HCT116 (cell line): ENCODE measurements around the gene SALL3. TPM values are rescaled to one million over a fixed set of nuclear protein-coding genes. Genes with fewer than 3 reads are reported as not detected.

Experiments used
- ATAC-seq: fragments of 200-7000 bp; cut with Tn5 transposase; 2 replicates; pipeline ENCODE4 v1.9.1; 2020; ENCODE audit warnings: mild to moderate bottlenecking, moderate library complexity
- BruUV-seq: library from RNA; stranded (reverse); fragments of 400-500 nt; replicated peaks from 2 replicates; lab custom pipeline; 2021; lab: Mats Ljungman, UMichigan
- CTCF ChIA-PET: fragments of 300-600 bp; sonication (Branson Sonifier 250); formaldehyde crosslinking; loops from one replicate; lab custom pipeline; 2021; ENCODE audit warnings: antibody characterized with exemption; lab: Charles Lee
- POLR2A ChIA-PET: fragments of 300-600, 350-600 bp; sonication (Branson Sonifier 250); formaldehyde crosslinking; loops from one replicate; lab custom pipeline; 2021; ENCODE audit warnings: antibody characterized with exemption; lab: Charles Lee
- RAD21 ChIA-PET, 2 experiments: fragments of 300-600 bp; sonication (Branson Sonifier 250); formaldehyde crosslinking; loops; one replicate each; lab custom pipeline; 2023; ENCODE audit warnings: low total read pairs in 2 of 2; ENCODE audit not compliant: uncharacterized antibody in 2 of 2, unreplicated experiment in 2 of 2, low non-redundant PET in 1 of 2; lab: Charles Lee
- DNase-seq: peaks from one replicate; pipeline ENCODE4 v3.0.0-alpha.2; 2010; ENCODE audit warnings: low read depth, low spot score
- H2AFZ ChIP-seq: fragments of 200-600 bp; shearing (Covaris generic), sonication (generic); 2 replicates; pipeline ENCODE4 v1.6.1; 2017; ENCODE audit warnings: low read depth, mixed run types, mixed read lengths, antibody characterized with exemption, low read length; ENCODE audit not compliant: poor library complexity, severe bottlenecking
- H3K27ac ChIP-seq: 2 replicates; pipeline ENCODE4 v1.5.1; 2012; ENCODE audit warnings: low read depth, low read length
- H3K27me3 ChIP-seq: fragments of 200-600 bp; sonication (generic); 2 replicates; pipeline ENCODE4 v1.6.1; 2016; ENCODE audit warnings: mixed run types, low read length, mixed read lengths; ENCODE audit not compliant: insufficient read depth
- H3K36me3 ChIP-seq, 2 experiments: fragments of 200-500 bp in 1 of 2; fragments of 200-600 bp in 1 of 2; sonication (Bioruptor generic) in 1 of 2; sonication (generic) in 1 of 2; 2 replicates each; pipeline versions ENCODE4 v1.5.1 to v1.6.1; 2014 to 2016; ENCODE audit warnings: low read length in 2 of 2, inconsistent platforms in 1 of 2, mixed read lengths in 1 of 2, mixed run types in 1 of 2; ENCODE audit not compliant: insufficient read depth in 2 of 2, control insufficient read depth in 1 of 2
- H3K4me1 ChIP-seq, 2 experiments: fragments of 200-600 bp in 1 of 2; sonication (generic) in 1 of 2; 2 replicates each; pipeline versions ENCODE4 v1.5.1 to v1.6.1; 2012 to 2017; ENCODE audit warnings: low read length in 2 of 2, inconsistent platforms in 1 of 2, mild to moderate bottlenecking in 1 of 2, mixed read lengths in 1 of 2, mixed run types in 1 of 2, moderate library complexity in 1 of 2; ENCODE audit not compliant: insufficient read depth in 2 of 2, control insufficient read depth in 1 of 2
- H3K4me2 ChIP-seq: fragments of 200-600 bp; sonication (generic); 2 replicates; pipeline ENCODE4 v1.6.1; 2017; ENCODE audit warnings: mixed run types, low read length, mixed read lengths
- H3K4me3 ChIP-seq, 2 experiments: fragments of 200-600 bp in 1 of 2; sonication (generic) in 1 of 2; replicated peaks in 1 of 2; 2 replicates each; pipeline ENCODE4 v1.5.1; 2011 to 2016; ENCODE audit warnings: low read length in 2 of 2, control low read depth in 1 of 2, low read depth in 1 of 2, mild to moderate bottlenecking in 1 of 2, mixed read lengths in 1 of 2, mixed run types in 1 of 2
- H3K79me2 ChIP-seq: fragments of 200-600 bp; sonication (generic); 2 replicates; pipeline ENCODE4 v1.6.1; 2017; ENCODE audit warnings: mild to moderate bottlenecking, mixed run types, low read length, moderate library complexity, mixed read lengths; ENCODE audit not compliant: insufficient read depth
- H3K9ac ChIP-seq: fragments of 200-600 bp; sonication (generic); 2 replicates; pipeline ENCODE4 v1.6.1; 2016; ENCODE audit warnings: low read length, mixed read lengths
- H3K9me2 ChIP-seq: fragments of 200-600 bp; sonication (generic), shearing (Covaris generic); 2 replicates; pipeline ENCODE4 v1.6.1; 2017; ENCODE audit warnings: mixed run types, mild to moderate bottlenecking, moderate library complexity; ENCODE audit not compliant: insufficient read depth
- H3K9me3 ChIP-seq, 2 experiments: fragments of 200-500 bp in 1 of 2; fragments of 200-600 bp in 1 of 2; sonication (Bioruptor generic) in 1 of 2; sonication (generic) in 1 of 2; 2 replicates each; pipeline ENCODE4 v1.6.1; 2014 to 2017; ENCODE audit warnings: low read length in 2 of 2, mixed read lengths in 2 of 2, inconsistent platforms in 1 of 2, low read depth in 1 of 2, mild to moderate bottlenecking in 1 of 2, mixed run types in 1 of 2, moderate library complexity in 1 of 2; ENCODE audit not compliant: control insufficient read depth in 1 of 2, insufficient read depth in 1 of 2
- H4K20me1 ChIP-seq: fragments of 200-600 bp; sonication (generic), shearing (Covaris generic); 2 replicates; pipeline ENCODE4 v1.6.1; 2017; ENCODE audit warnings: mixed run types, mild to moderate bottlenecking, moderate library complexity; ENCODE audit not compliant: insufficient read depth
- CTCF ChIP-seq, 3 experiments: fragments of 200-600 bp in 1 of 3; sonication (generic) in 1 of 3; IDR thresholded peaks in 2 of 3; conservative IDR thresholded peaks in 1 of 3; 2 replicates each; pipeline ENCODE4 v1.5.1; 2012 to 2017; ENCODE audit warnings: low read depth in 2 of 3, low read length in 2 of 3, antibody characterized with exemption in 1 of 3, borderline replicate concordance in 1 of 3, control low read depth in 1 of 3, mild to moderate bottlenecking in 1 of 3, mixed read lengths in 1 of 3, mixed run types in 1 of 3, moderate library complexity in 1 of 3; ENCODE audit not compliant: insufficient read depth in 1 of 3
- ELF1 ChIP-seq: IDR thresholded peaks from 2 replicates; pipeline ENCODE4 v1.6.1; 2012; ENCODE audit warnings: low read depth, borderline replicate concordance
- EZH2 ChIP-seq: fragments of 200-600 bp; sonication (generic); IDR thresholded peaks from 2 replicates; pipeline ENCODE4 v1.6.1; 2017; ENCODE audit warnings: antibody characterized with exemption, mixed run types
- JUND ChIP-seq: IDR thresholded peaks from 2 replicates; pipeline ENCODE4 v1.6.1; 2012
- POLR2A ChIP-seq: IDR thresholded peaks from 2 replicates; pipeline ENCODE4 v1.7.0; 2011; ENCODE audit warnings: borderline replicate concordance; ENCODE audit not compliant: insufficient read depth, insufficient read length; ENCODE audit errors: extremely low read depth
- RAD21 ChIP-seq: IDR thresholded peaks from 2 replicates; pipeline ENCODE4 v1.6.1; 2012; ENCODE audit warnings: low read depth, mild to moderate bottlenecking
- SRF ChIP-seq: IDR thresholded peaks from 2 replicates; pipeline ENCODE4 v1.6.1; 2012; ENCODE audit warnings: low read depth
- YY1 ChIP-seq: IDR thresholded peaks from 2 replicates; pipeline ENCODE4 v1.6.1; 2011; ENCODE audit warnings: low read length, low read depth, moderate library complexity, mild to moderate bottlenecking; ENCODE audit not compliant: insufficient replicate concordance; ENCODE audit errors: extremely low read depth
- intact Hi-C: fragments of 100-400 bp; cut with micrococcal nuclease; formaldehyde crosslinking; loops from 2 replicates; pipeline ENCODE4 v1.10.0; 2022
- total RNA-seq: library from RNA; stranded (reverse); gene quantifications from one replicate; pipeline ENCODE4 v1.2.1, GENCODE V29; 2021; ENCODE audit not compliant: unreplicated experiment
- TF ChIP-seq, protein P1 (sequence below): IDR thresholded peaks from 2 replicates; pipeline ENCODE4 v1.6.1; 2012
- TF ChIP-seq, protein P2 (sequence below): IDR thresholded peaks from 2 replicates; pipeline ENCODE4 v1.6.1; 2011; ENCODE audit warnings: mild to moderate bottlenecking, low read length, moderate library complexity; ENCODE audit not compliant: insufficient replicate concordance; ENCODE audit errors: extremely low read depth

SALL3 gene
- total RNA-seq, 1 experiment from 2014 or later: not detected

DNA sequence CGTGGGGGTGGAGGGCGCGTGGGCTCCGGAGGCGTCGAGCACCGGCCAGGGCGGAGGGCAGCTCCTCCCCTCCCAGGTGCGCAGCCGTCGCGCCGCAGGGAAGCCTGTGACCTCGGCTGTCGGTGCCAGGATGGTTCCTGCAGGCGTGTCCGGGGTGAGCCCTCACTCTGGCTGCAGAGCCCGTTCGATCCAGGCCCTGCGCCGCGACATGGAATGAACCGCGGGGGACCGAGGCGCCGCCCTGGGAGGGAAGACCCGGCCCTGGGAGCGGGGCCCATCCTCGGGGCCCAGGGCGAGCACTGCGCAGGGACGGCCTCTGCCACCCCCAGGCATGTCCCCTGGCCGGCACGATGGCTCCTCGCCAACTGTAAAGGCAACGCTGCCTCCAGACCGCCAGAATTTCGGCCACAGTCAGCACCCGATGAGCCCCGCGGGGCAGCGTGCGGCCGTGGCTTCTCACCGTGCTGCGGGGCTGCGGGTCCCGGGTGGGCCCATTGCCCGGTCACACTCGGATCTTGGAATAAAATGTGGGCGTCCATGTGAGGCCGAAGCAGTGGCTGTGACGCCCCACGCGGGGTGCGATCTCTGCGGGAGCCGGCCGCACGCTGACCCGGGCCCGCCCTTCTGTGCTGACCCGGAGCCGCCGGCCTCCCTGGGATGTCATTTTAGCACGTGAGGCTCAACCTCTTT lies 26.6 kb downstream of the SALL3 start:
- Histone ChIP-seq H3K4me1 (no peaks in the 10 kb centered on the region), H3K36me3 (no peaks in the 10 kb centered on the region), H2AFZ (no peak overlapping the region), H3K4me3 (no peak overlapping the region), H3K27me3 (peaks cover 19% of the 10 kb centered on the region), H3K9ac (no peak overlapping the region), H3K9me2 (no peaks in the 10 kb centered on the region), H4K20me1 (no peaks in the 10 kb centered on the region), H3K4me2 (no peak overlapping the region), H3K27ac (no peak overlapping the region), H3K9me3 (no peaks in the 10 kb centered on the region), H3K79me2 (no peaks in the 10 kb centered on the region)
- DNase-seq: no peak
- RAD21 ChIA-PET: no interaction called here
- CTCF ChIA-PET: no interaction called here
- no peak for ATAC-seq
- no TSS peak for BruUV-seq
- TF ChIP-seq CTCF (IDR thresholded peaks at IDR 0.05 in 2 of 3, conservative IDR thresholded peaks at IDR 0.05 in 1 of 3; ENCODE audit: borderline replicate concordance in 1 of 3, insufficient read depth in 1 of 3, low read depth in 2 of 3, low read length in 2 of 3) (no peak), POLR2A (no peak), SRF (no peak), YY1 (no peak), JUND (no peak), ELF1 (no peak), RAD21 (no peak), EZH2 (no peak)
- TF ChIP-seq, protein P1, sequence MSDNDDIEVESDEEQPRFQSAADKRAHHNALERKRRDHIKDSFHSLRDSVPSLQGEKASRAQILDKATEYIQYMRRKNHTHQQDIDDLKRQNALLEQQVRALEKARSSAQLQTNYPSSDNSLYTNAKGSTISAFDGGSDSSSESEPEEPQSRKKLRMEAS: no peak
- TF ChIP-seq, protein P2, sequence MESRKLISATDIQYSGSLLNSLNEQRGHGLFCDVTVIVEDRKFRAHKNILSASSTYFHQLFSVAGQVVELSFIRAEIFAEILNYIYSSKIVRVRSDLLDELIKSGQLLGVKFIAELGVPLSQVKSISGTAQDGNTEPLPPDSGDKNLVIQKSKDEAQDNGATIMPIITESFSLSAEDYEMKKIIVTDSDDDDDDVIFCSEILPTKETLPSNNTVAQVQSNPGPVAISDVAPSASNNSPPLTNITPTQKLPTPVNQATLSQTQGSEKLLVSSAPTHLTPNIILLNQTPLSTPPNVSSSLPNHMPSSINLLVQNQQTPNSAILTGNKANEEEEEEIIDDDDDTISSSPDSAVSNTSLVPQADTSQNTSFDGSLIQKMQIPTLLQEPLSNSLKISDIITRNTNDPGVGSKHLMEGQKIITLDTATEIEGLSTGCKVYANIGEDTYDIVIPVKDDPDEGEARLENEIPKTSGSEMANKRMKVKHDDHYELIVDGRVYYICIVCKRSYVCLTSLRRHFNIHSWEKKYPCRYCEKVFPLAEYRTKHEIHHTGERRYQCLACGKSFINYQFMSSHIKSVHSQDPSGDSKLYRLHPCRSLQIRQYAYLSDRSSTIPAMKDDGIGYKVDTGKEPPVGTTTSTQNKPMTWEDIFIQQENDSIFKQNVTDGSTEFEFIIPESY: no peak
- POLR2A ChIA-PET: no interaction called here
- intact Hi-C loops: no loop called here
